SK-N-SH (cell line): ENCODE results near the gene GHRHR. TPM values are rescaled to one million over a fixed set of nuclear protein-coding genes. Genes with fewer than 3 reads are reported as not detected.

Experiments used
- CTCF ChIA-PET: fragments of 300-600, 350-600 bp; formaldehyde crosslinking; extraction: SDS; loops from one replicate; lab custom pipeline; 2021; lab: Yijun Ruan, JAX
- POLR2A ChIA-PET: fragments of 350-600 bp; sonication (Branson Sonifier 250); formaldehyde crosslinking; extraction: SDS; loops from one replicate; lab custom pipeline; 2020; ENCODE audit warnings: antibody characterized with exemption, inconsistent platforms; lab: Yijun Ruan, JAX
- DNase-seq: peaks from one replicate; pipeline ENCODE4 v3.0.0; 2012
- H2AFZ ChIP-seq: fragments of 200-600 bp; sonication (generic); 2 replicates; pipeline ENCODE4 v1.8.1; 2016; ENCODE audit warnings: antibody characterized with exemption, mild to moderate bottlenecking, low read depth
- H3F3A ChIP-seq: fragments of 200-600 bp; sonication (generic); replicated peaks from 2 replicates; pipeline ENCODE3; 2016; ENCODE audit warnings: antibody characterized with exemption, mild to moderate bottlenecking; ENCODE audit not compliant: insufficient read depth
- H3K27ac ChIP-seq, 2 experiments: fragments of 200-500 bp in 1 of 2; fragments of 200-600 bp in 1 of 2; sonication (Bioruptor generic) in 1 of 2; sonication (generic), shearing (Covaris generic) in 1 of 2; 2 replicates each; pipeline versions ENCODE4 v1.5.1 to v1.6.1; 2014 to 2016; ENCODE audit warnings: low read depth in 2 of 2, inconsistent platforms in 1 of 2, low read length in 1 of 2, mild to moderate bottlenecking in 1 of 2, mixed read lengths in 1 of 2
- H3K27me3 ChIP-seq: fragments of 200-600 bp; sonication (generic), shearing (Covaris generic); 2 replicates; pipeline ENCODE4 v1.6.1; 2016; ENCODE audit warnings: mixed run types; ENCODE audit not compliant: insufficient read depth
- H3K36me3 ChIP-seq, 2 experiments: fragments of 200-500 bp in 1 of 2; fragments of 200-600 bp in 1 of 2; sonication (Bioruptor generic) in 1 of 2; sonication (generic) in 1 of 2; replicated peaks in 1 of 2; 2 replicates each; pipeline versions ENCODE3 to v1.5.1; 2014 to 2016; ENCODE audit warnings: low read length in 1 of 2, mild to moderate bottlenecking in 1 of 2; ENCODE audit not compliant: insufficient read depth in 2 of 2, control insufficient read depth in 1 of 2
- H3K4me1 ChIP-seq, 2 experiments: fragments of 200-500 bp in 1 of 2; fragments of 200-600 bp in 1 of 2; sonication (Bioruptor generic) in 1 of 2; sonication (generic), shearing (Covaris generic) in 1 of 2; 2 replicates each; pipeline versions ENCODE4 v1.5.1 to v1.6.1; 2014 to 2016; ENCODE audit warnings: low read depth in 1 of 2, low read length in 1 of 2, mixed run types in 1 of 2; ENCODE audit not compliant: insufficient read depth in 2 of 2, control insufficient read depth in 1 of 2
- H3K4me2 ChIP-seq: fragments of 200-600 bp; sonication (generic), shearing (Covaris generic); 2 replicates; pipeline ENCODE4 v1.6.1; 2017; ENCODE audit warnings: mixed run types
- H3K4me3 ChIP-seq, 2 experiments: fragments of 200-500 bp in 1 of 2; fragments of 200-600 bp in 1 of 2; sonication (Bioruptor generic) in 1 of 2; sonication (generic), shearing (Covaris generic) in 1 of 2; 2 replicates each; pipeline versions ENCODE4 v1.5.1 to v1.8.1; 2014 to 2016; ENCODE audit warnings: low read depth in 2 of 2, inconsistent platforms in 1 of 2, low read length in 1 of 2, mild to moderate bottlenecking in 1 of 2, mixed read lengths in 1 of 2, moderate library complexity in 1 of 2
- H3K79me2 ChIP-seq: fragments of 200-600 bp; sonication (generic); 2 replicates; pipeline ENCODE4 v1.8.1; 2017; ENCODE audit warnings: mild to moderate bottlenecking; ENCODE audit not compliant: insufficient read depth
- H3K9ac ChIP-seq: fragments of 200-600 bp; sonication (generic); 2 replicates; pipeline ENCODE4 v1.6.1; 2017; ENCODE audit warnings: mixed run types
- H3K9me2 ChIP-seq: fragments of 200-600 bp; sonication (generic); 2 replicates; pipeline ENCODE4 v1.6.1; 2017; ENCODE audit warnings: mixed run types
- H3K9me3 ChIP-seq: fragments of 200-600 bp; sonication (generic); 2 replicates; pipeline ENCODE4 v1.6.1; 2017; ENCODE audit warnings: mixed run types, mild to moderate bottlenecking, moderate library complexity
- H4K20me1 ChIP-seq: fragments of 200-600 bp; sonication (generic); 2 replicates; pipeline ENCODE4 v1.6.1; 2017; ENCODE audit warnings: mild to moderate bottlenecking, mixed run types; ENCODE audit not compliant: insufficient read depth
- CHD2 ChIP-seq: fragments of 150-350 bp; IDR thresholded peaks from 2 replicates; pipeline ENCODE4 v1.6.1; 2018; ENCODE audit warnings: low read length; ENCODE audit not compliant: partially characterized antibody
- ELF1 ChIP-seq: IDR thresholded peaks from 2 replicates; pipeline ENCODE4 v1.4.0; 2012
- FOSL2 ChIP-seq: IDR thresholded peaks from 2 replicates; pipeline ENCODE4 v1.4.0; 2012; ENCODE audit warnings: low read depth, mild to moderate bottlenecking, moderate library complexity, borderline replicate concordance
- FOXJ3 ChIP-seq: sonication (generic); formaldehyde crosslinking; IDR thresholded peaks from 2 replicates; pipeline ENCODE4 v1.5.1; 2020; ENCODE audit warnings: mild to moderate bottlenecking, missing genetic modification reagents
- NRF1 ChIP-seq: IDR thresholded peaks from 2 replicates; pipeline ENCODE4 v1.6.1; 2012; ENCODE audit warnings: low read depth, mild to moderate bottlenecking, low read length
- RAD21 ChIP-seq: IDR thresholded peaks from 2 replicates; pipeline ENCODE4 v1.6.1; 2012; ENCODE audit warnings: mild to moderate bottlenecking, low read length
- RCOR1 ChIP-seq: fragments of 150-350 bp; IDR thresholded peaks from 2 replicates; pipeline ENCODE4 v1.6.1; 2017; ENCODE audit warnings: antibody characterized with exemption, low read length
- RFX5 ChIP-seq: IDR thresholded peaks from 2 replicates; pipeline ENCODE4 v1.6.1; 2012; ENCODE audit warnings: mild to moderate bottlenecking, improper control_type of control experiment, low read length
- SMC3 ChIP-seq: IDR thresholded peaks from 2 replicates; pipeline ENCODE4 v1.6.1; 2012; ENCODE audit warnings: low read depth, low read length, improper control_type of control experiment
- TEAD4 ChIP-seq: IDR thresholded peaks from 2 replicates; pipeline ENCODE4 v1.4.0; 2012; ENCODE audit warnings: mild to moderate bottlenecking, borderline replicate concordance; ENCODE audit not compliant: insufficient read depth
- WGBS: methylation state at CpG from one replicate; pipeline ENCODE4 v1.1.6; 2017; ENCODE audit warnings: low lambda C conversion rate; 5-methylcytosine and 5-hydroxymethylcytosine counted together
- polyA plus RNA-seq, 3 experiments: library from polyadenylated mRNA; depleted of rRNA; stranded (reverse); fragments of >200 nt; gene quantifications; 2 replicates each; pipeline ENCODE4 v1.2.3, GENCODE V29; 2012
- TF ChIP-seq, protein P1 (sequence below): fragments of 200-600 bp; sonication (generic); IDR thresholded peaks from 2 replicates; pipeline ENCODE4 v1.6.1; 2017; ENCODE audit warnings: antibody characterized with exemption, mild to moderate bottlenecking, moderate library complexity
- TF ChIP-seq, protein P2 (sequence below): IDR thresholded peaks from 2 replicates; pipeline ENCODE4; 2012
- TF ChIP-seq, protein P3 (sequence below): IDR thresholded peaks from 2 replicates; pipeline ENCODE4 v1.4.0; 2012; ENCODE audit warnings: low read depth, borderline replicate concordance
- TF ChIP-seq, protein P4 (sequence below): IDR thresholded peaks from 2 replicates; pipeline ENCODE4 v1.4.0; 2012; ENCODE audit warnings: low read depth, borderline replicate concordance

The GHRHR gene
- polyA plus RNA-seq, 1 of the 3 experiments (the other 2 are of a cell fraction): not detected

DNA sequence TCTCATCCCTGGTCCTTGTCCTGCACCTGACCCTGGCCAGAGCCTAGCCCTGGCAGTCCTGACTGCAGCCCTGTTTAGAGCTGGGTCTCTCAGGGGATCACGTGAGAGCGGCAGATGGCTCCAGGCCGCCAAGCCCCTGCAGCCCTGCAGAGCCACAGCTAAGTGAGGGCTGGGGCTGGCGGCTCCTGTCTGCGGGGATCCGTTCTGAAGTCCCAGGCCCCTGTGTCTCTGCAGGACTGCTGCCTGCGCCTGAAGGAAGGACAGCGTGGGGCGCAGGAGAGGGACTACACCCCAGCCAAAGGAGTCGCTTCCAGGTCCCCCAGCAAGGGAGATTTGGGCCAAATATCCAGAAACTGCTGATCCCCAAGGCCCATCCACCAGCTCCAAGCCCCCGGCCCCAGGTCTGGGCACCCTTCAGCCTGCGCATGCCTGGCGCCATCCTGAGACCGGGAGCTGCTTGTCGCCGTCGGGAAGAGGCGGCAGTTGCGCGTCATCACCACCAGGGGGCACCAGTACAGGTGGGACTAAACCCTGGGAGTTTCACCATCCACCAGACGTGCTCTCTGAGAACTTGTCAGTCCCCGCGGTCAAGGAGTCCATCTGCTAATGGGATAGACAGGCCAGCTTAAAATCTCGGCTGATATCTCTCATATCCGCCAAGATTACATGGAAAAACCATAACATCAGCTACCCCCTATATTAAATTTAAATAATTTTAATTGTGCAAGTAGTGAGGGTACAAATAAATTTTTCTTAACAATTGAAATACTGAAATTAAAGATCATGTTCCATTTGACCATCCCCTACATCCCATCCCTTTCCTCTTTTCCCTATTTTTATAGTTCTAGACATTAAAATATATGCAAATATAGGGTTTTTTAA, 25.1 kb upstream of the GHRHR start:
- DNase-seq: peak; percentile 92
- Histone ChIP-seq H3K4me1 (peaks cover 0 to 7% of the 10 kb centered on the region in 2 experiments; a peak in 1 of 4 replicates), H3K27me3 (no peaks in the 10 kb centered on the region; the same call in 1 of the 2 replicates), H2AFZ (peak overlapping the region; percentile 83; the same call in 1 of the 2 replicates), H3K4me2 (peak overlapping the region; percentile 69; the same call in 1 of the 2 replicates), H3K27ac (peak overlapping the region in 1 of 2 experiments; percentile 67; a peak in 1 of 4 replicates), H3K36me3 (no peaks in the 10 kb centered on the region), H3K79me2 (no peaks in the 10 kb centered on the region), H3K9me2 (no peaks in the 10 kb centered on the region), H3K9me3 (no peaks in the 10 kb centered on the region), H3K9ac (no peak overlapping the region), H3K4me3 (peak overlapping the region; percentile 33 to 54; a peak in 3 of 4 replicates), H3F3A (no peaks in the 10 kb centered on the region), H4K20me1 (no peaks in the 10 kb centered on the region)
- CTCF ChIA-PET: interaction anchor here (0.6 to 9.6 kb wide), 103 partner anchors 8 to 780 kb away, joined by 3 to 103 read pairs (median 5); partner anchors contain the start of genes AQP1 and GHRHR
- 19% methylated on average over 21 of the region's 25 CpGs for WGBS
- POLR2A ChIA-PET: interaction anchor here (0.8 to 1.0 kb wide), 4 partner anchors 8 to 105 kb away, joined by 3 to 4 read pairs (median 4); no protein-coding TSS in a partner anchor
- no peak for TF ChIP-seq ELF1
- TF ChIP-seq RFX5: 0 out of 2 replicates have a peak, but pooled peaks have one; percentile 43
- TF ChIP-seq, protein P1, sequence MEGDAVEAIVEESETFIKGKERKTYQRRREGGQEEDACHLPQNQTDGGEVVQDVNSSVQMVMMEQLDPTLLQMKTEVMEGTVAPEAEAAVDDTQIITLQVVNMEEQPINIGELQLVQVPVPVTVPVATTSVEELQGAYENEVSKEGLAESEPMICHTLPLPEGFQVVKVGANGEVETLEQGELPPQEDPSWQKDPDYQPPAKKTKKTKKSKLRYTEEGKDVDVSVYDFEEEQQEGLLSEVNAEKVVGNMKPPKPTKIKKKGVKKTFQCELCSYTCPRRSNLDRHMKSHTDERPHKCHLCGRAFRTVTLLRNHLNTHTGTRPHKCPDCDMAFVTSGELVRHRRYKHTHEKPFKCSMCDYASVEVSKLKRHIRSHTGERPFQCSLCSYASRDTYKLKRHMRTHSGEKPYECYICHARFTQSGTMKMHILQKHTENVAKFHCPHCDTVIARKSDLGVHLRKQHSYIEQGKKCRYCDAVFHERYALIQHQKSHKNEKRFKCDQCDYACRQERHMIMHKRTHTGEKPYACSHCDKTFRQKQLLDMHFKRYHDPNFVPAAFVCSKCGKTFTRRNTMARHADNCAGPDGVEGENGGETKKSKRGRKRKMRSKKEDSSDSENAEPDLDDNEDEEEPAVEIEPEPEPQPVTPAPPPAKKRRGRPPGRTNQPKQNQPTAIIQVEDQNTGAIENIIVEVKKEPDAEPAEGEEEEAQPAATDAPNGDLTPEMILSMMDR: peak; percentile 99
- TF ChIP-seq TEAD4: no peak
- TF ChIP-seq, protein P2, sequence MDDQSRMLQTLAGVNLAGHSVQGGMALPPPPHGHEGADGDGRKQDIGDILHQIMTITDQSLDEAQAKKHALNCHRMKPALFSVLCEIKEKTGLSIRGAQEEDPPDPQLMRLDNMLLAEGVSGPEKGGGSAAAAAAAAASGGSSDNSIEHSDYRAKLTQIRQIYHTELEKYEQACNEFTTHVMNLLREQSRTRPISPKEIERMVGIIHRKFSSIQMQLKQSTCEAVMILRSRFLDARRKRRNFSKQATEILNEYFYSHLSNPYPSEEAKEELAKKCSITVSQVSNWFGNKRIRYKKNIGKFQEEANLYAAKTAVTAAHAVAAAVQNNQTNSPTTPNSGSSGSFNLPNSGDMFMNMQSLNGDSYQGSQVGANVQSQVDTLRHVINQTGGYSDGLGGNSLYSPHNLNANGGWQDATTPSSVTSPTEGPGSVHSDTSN: no peak
- TF ChIP-seq, protein P3, sequence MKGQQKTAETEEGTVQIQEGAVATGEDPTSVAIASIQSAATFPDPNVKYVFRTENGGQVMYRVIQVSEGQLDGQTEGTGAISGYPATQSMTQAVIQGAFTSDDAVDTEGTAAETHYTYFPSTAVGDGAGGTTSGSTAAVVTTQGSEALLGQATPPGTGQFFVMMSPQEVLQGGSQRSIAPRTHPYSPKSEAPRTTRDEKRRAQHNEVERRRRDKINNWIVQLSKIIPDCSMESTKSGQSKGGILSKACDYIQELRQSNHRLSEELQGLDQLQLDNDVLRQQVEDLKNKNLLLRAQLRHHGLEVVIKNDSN: peak; percentile 25; the same call in 1 of the 2 replicates
- no peak for TF ChIP-seq FOSL2
- TF ChIP-seq NRF1: peak; percentile 89
- peak; percentile 91 for TF ChIP-seq SMC3
- peak; percentile 59; the same call in 1 of the 2 replicates for TF ChIP-seq FOXJ3 (CRISPR knock-in tag)
- TF ChIP-seq, protein P4, sequence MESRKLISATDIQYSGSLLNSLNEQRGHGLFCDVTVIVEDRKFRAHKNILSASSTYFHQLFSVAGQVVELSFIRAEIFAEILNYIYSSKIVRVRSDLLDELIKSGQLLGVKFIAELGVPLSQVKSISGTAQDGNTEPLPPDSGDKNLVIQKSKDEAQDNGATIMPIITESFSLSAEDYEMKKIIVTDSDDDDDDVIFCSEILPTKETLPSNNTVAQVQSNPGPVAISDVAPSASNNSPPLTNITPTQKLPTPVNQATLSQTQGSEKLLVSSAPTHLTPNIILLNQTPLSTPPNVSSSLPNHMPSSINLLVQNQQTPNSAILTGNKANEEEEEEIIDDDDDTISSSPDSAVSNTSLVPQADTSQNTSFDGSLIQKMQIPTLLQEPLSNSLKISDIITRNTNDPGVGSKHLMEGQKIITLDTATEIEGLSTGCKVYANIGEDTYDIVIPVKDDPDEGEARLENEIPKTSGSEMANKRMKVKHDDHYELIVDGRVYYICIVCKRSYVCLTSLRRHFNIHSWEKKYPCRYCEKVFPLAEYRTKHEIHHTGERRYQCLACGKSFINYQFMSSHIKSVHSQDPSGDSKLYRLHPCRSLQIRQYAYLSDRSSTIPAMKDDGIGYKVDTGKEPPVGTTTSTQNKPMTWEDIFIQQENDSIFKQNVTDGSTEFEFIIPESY: no peak
- peak; percentile 76 for TF ChIP-seq RAD21
- TF ChIP-seq CHD2: peak; percentile 47
- peak; percentile 39; the same call in 1 of the 2 replicates for TF ChIP-seq RCOR1
